B cell (primary cell): ENCODE results near the gene ECE2. TPM values are rescaled to one million over a fixed set of nuclear protein-coding genes. Genes with fewer than 3 reads are reported as not detected.

ENCODE experiments used
- ATAC-seq: fragments of 200-7000 bp; cut with Tn5 transposase; one replicate; pipeline ENCODE4 v1.10.0; 2021; ENCODE audit warnings: low read depth, mild to moderate bottlenecking, moderate number of reproducible peaks, moderate library complexity
- CTCF ChIA-PET: fragments of 350-600 bp; sonication (Branson Sonifier 250); formaldehyde crosslinking; loops from one replicate; lab custom pipeline; 2021; ENCODE audit warnings: antibody characterized with exemption, inconsistent platforms; lab: Charles Lee
- POLR2A ChIA-PET: fragments of 350-600 bp; sonication (Branson Sonifier 250); formaldehyde crosslinking; loops from one replicate; lab custom pipeline; 2021; ENCODE audit warnings: antibody characterized with exemption; lab: Charles Lee
- DNase-seq: peaks from one replicate; pipeline ENCODE4 v3.0.0; 2013
- H2AFZ ChIP-seq: 2 replicates; pipeline ENCODE4 v1.6.1; 2012; ENCODE audit warnings: mild to moderate bottlenecking, low read depth, low read length; ENCODE audit not compliant: insufficient read depth, poor library complexity, severe bottlenecking
- H3K27ac ChIP-seq, 2 donors: 1 replicate in 1 of 2; 2 replicates in 1 of 2; pipeline ENCODE4 v1.5.1; 2012 to 2013; ENCODE audit warnings: low read length in 2 of 2, mild to moderate bottlenecking in 2 of 2, moderate library complexity in 1 of 2
- H3K27me3 ChIP-seq, 4 experiments: fragments of 200-600 bp in 1 of 4; sonication (generic) in 1 of 4; replicated peaks in 1 of 4; 1 replicate in 2 of 4; 2 replicates in 2 of 4; pipeline versions ENCODE4 v1.6.1 to v1.7.0; 2013 to 2016; ENCODE audit warnings: low read length in 3 of 4, mild to moderate bottlenecking in 2 of 4, mixed read lengths in 1 of 4, moderate library complexity in 1 of 4; ENCODE audit not compliant: insufficient read depth in 4 of 4, control insufficient read depth in 3 of 4; ENCODE audit errors: control extremely low read depth in 1 of 4
- H3K36me3 ChIP-seq, 2 experiments: replicated peaks in 1 of 2; 1 replicate in 1 of 2; 2 replicates in 1 of 2; pipeline versions ENCODE4 v1.6.1 to v1.7.1; 2013; ENCODE audit warnings: low read length in 1 of 2; ENCODE audit not compliant: insufficient read depth in 2 of 2, control insufficient read depth in 1 of 2; ENCODE audit errors: control extremely low read depth in 1 of 2, extremely low read depth in 1 of 2
- H3K4me1 ChIP-seq, 2 donors: fragments of 200-600 bp in 1 of 2; sonication (generic) in 1 of 2; 1 replicate in 1 of 2; 2 replicates in 1 of 2; pipeline versions ENCODE4 v1.5.1 to v1.6.1; 2013 to 2017; ENCODE audit warnings: low read length in 2 of 2; ENCODE audit not compliant: control insufficient read depth in 2 of 2, insufficient read depth in 2 of 2
- H3K4me2 ChIP-seq: replicated peaks from 2 replicates; pipeline ENCODE3; 2012; ENCODE audit warnings: mild to moderate bottlenecking, low read depth, low read length; ENCODE audit not compliant: poor library complexity, severe bottlenecking
- H3K4me3 ChIP-seq, 5 experiments: fragments of 200-600 bp in 1 of 5; sonication (generic) in 1 of 5; 1 replicate in 3 of 5; 2 replicates in 2 of 5; pipeline versions ENCODE4 v1.5.1 to v1.7.0; 2011 to 2016; ENCODE audit warnings: low read length in 4 of 5, mild to moderate bottlenecking in 4 of 5, low read depth in 2 of 5, control low read depth in 1 of 5, moderate library complexity in 1 of 5; ENCODE audit not compliant: insufficient read depth in 1 of 5; ENCODE audit errors: control extremely low read depth in 1 of 5, extremely low read depth in 1 of 5
- H3K79me2 ChIP-seq: fragments of 200-600 bp; sonication (generic); one replicate; pipeline ENCODE4 v1.6.0; 2016; ENCODE audit warnings: low read length; ENCODE audit not compliant: control insufficient read depth, insufficient read depth
- H3K9ac ChIP-seq: fragments of 200-600 bp; sonication (generic); 2 replicates; pipeline ENCODE4 v1.6.1; 2017; ENCODE audit warnings: mild to moderate bottlenecking, low read length, moderate library complexity
- H3K9me3 ChIP-seq, 3 donors: one replicate each; pipeline versions ENCODE4 v1.6.1 to v1.7.1; 2013; ENCODE audit warnings: low read length in 2 of 3; ENCODE audit not compliant: control insufficient read depth in 2 of 3, insufficient read depth in 1 of 3; ENCODE audit errors: control extremely low read depth in 1 of 3
- H4K20me1 ChIP-seq: 2 replicates; pipeline ENCODE4 v1.6.0; 2012; ENCODE audit warnings: mild to moderate bottlenecking, low read length; ENCODE audit not compliant: insufficient read depth, control insufficient read depth, poor library complexity, severe bottlenecking
- H3K27ac Mint-ChIP-seq: one replicate; pipeline ENCODE4 v1.8.0; 2021; ENCODE audit warnings: mixed read lengths
- H3K27me3 Mint-ChIP-seq: one replicate; pipeline ENCODE4 v1.8.0; 2021; ENCODE audit warnings: mixed read lengths
- H3K4me1 Mint-ChIP-seq: one replicate; pipeline ENCODE4 v1.8.0; 2021; ENCODE audit warnings: mixed read lengths
- H3K4me3 Mint-ChIP-seq: one replicate; pipeline ENCODE4 v1.8.0; 2021; ENCODE audit warnings: mixed read lengths
- H3K9me3 Mint-ChIP-seq: one replicate; pipeline ENCODE4 v1.8.0; 2022; ENCODE audit warnings: mixed read lengths; ENCODE audit not compliant: insufficient read depth
- CTCF ChIP-seq: fragments of 200-600 bp; IDR thresholded peaks from one replicate; pipeline ENCODE4 v1.8.0; 2022; ENCODE audit warnings: antibody characterized with exemption, mild to moderate bottlenecking
- EZH2 ChIP-seq: IDR thresholded peaks from 2 replicates; pipeline ENCODE4 v1.6.1; 2012; ENCODE audit warnings: borderline replicate concordance, low read depth, mild to moderate bottlenecking, moderate library complexity, low read length; ENCODE audit not compliant: insufficient read depth, poor library complexity, severe bottlenecking
- WGBS: methylation state at CpG from one replicate; pipeline ENCODE4 v1.1.5; 2013; ENCODE audit warnings: missing lambda C conversion rate; ENCODE audit not compliant: insufficient coverage; 5-methylcytosine and 5-hydroxymethylcytosine counted together
- intact Hi-C: fragments of 100-400 bp; cut with micrococcal nuclease; formaldehyde crosslinking; loops from one replicate; pipeline ENCODE4 v1.10.0; 2022
- polyA plus RNA-seq: library from polyadenylated mRNA; depleted of rRNA; stranded (reverse); fragments of >200 nt; gene quantifications from 2 replicates; pipeline ENCODE4 v1.2.3, GENCODE V29; 2012
- total RNA-seq, 2 donors: library from RNA; stranded (reverse); fragments of 120-200 nt in 1 of 2; gene quantifications; 1 replicate in 1 of 2; 2 replicates in 1 of 2; pipeline versions ENCODE4 v1.2.3 to v1.2.4, GENCODE V29; 2013 to 2022

Gene ECE2
- total and polyA plus RNA-seq, 2 donors (not counting 1 experiment from before 2014, with no cell fraction given): not detected

GRCh38 chr3:184321666-184322065 is 45.8 kb downstream of the ECE2 start:
- Histone ChIP-seq H3K36me3 (peaks cover 6 to 78% of the 10 kb centered on the region in 2 experiments), H3K4me3 (no peak overlapping the region), H3K27ac (no peak overlapping the region), H3K4me2 (no peak overlapping the region), H3K4me1 (peaks cover 0 to 1% of the 10 kb centered on the region in 2 donors), H3K9ac (no peak overlapping the region), H3K79me2 (peaks cover 9% of the 10 kb centered on the region), H4K20me1 (peaks cover 67% of the 10 kb centered on the region), H3K9me3 (no peaks in the 10 kb centered on the region), H2AFZ (no peak overlapping the region), H3K27me3 (no peaks in the 10 kb centered on the region)
- CTCF ChIA-PET: no interaction called here
- 96% methylated on average over 3 of the region's 5 CpGs for WGBS
- no peak overlapping the region for H3K4me3 Mint-ChIP-seq
- H3K4me1 Mint-ChIP-seq: peaks cover 18% of the 10 kb centered on the region
- no peak for DNase-seq
- intact Hi-C loops: no loop called here
- ATAC-seq: no peak
- no peaks in the 10 kb centered on the region for H3K27me3 Mint-ChIP-seq
- no peaks in the 10 kb centered on the region for H3K9me3 Mint-ChIP-seq
- no peak for TF ChIP-seq CTCF
- POLR2A ChIA-PET: no interaction called here
- H3K27ac Mint-ChIP-seq: no peak overlapping the region

- Histone ChIP-seq H3K4me1 (no peaks in the 10 kb centered on the region), H2AFZ (no peak overlapping the region), H3K27me3 (no peaks in the 10 kb centered on the region), H4K20me1 (peaks cover 54% of the 10 kb centered on the region), H3K27ac (no peak overlapping the region), H3K79me2 (peaks cover 4% of the 10 kb centered on the region), H3K9me3 (no peaks in the 10 kb centered on the region), H3K4me3 (no peak overlapping the region), H3K4me2 (no peak overlapping the region), H3K36me3 (peaks cover 6 to 88% of the 10 kb centered on the region in 2 experiments), H3K9ac (no peak overlapping the region)
- ChIA-PET POLR2A (no interaction called here), CTCF (no interaction called here)
- Mint-ChIP-seq H3K9me3 (no peaks in the 10 kb centered on the region), H3K27me3 (no peaks in the 10 kb centered on the region), H3K4me3 (no peak overlapping the region), H3K27ac (no peak overlapping the region), H3K4me1 (peaks cover 5% of the 10 kb centered on the region)
- DNase-seq: no peak
- 97% methylated on average over 13 of the region's 20 CpGs for WGBS
- intact Hi-C loops: no loop called here
- ATAC-seq: no peak
- no peak for TF ChIP-seq EZH2
- TF ChIP-seq CTCF: no peak
Measured at GRCh38 chr3:184322731-184323487, 47.1 kb downstream of the ECE2 start.
